Measurements from ENCODE around the gene PEDS1. TPM values are rescaled to one million over a fixed set of nuclear protein-coding genes. Genes with fewer than 3 reads are reported as not detected.
A peak's percentile ranks its signal among the peaks of the same experiment; 100 is the strongest.

The PEDS1 gene
- total and polyA plus RNA-seq, 2 of the 13 experiments (the other 11 are each of a cell fraction or from before 2014, with no cell fraction given), result 30.5 to 93.9 TPM

GRCh38 chr20:50191544-50192363 is 38.2 kb upstream of the PEDS1 start (continued):
- TF ChIP-seq POGK (CRISPR knock-in tag; conservative IDR thresholded peaks at IDR 0.05) (peak; percentile 66; the same call in 1 of the 2 replicates), MLLT10 (CRISPR knock-in tag; IDR thresholded peaks at IDR 0.05) (no peak), ARHGAP35 (CRISPR knock-in tag; IDR thresholded peaks at IDR 0.05; ENCODE audit: borderline replicate concordance) (peak; percentile 93; the same call in 1 of the 2 replicates), ADNP (CRISPR knock-in tag; IDR thresholded peaks at IDR 0.05) (peak; percentile 59; the same call in 1 of the 2 replicates), EZH2 (conservative IDR thresholded peaks at IDR 0.05; ENCODE audit: low read depth, low read length) (no peak), ZFP41 (CRISPR knock-in tag; IDR thresholded peaks at IDR 0.05; ENCODE audit: borderline replicate concordance) (no peak), ZNF441 (CRISPR knock-in tag; IDR thresholded peaks at IDR 0.05; ENCODE audit: borderline replicate concordance) (0 out of 2 replicates have a peak, but pooled peaks have one; percentile 33), RORA (CRISPR knock-in tag; IDR thresholded peaks at IDR 0.05) (no peak), THAP11 (CRISPR knock-in tag; IDR thresholded peaks at IDR 0.05) (no peak), ZNF747 (CRISPR knock-in tag; IDR thresholded peaks at IDR 0.05; ENCODE audit: borderline replicate concordance) (no peak), FOXO1 (CRISPR knock-in tag; IDR thresholded peaks at IDR 0.05) (peak; percentile 64; the same call in 1 of the 2 replicates), AGO2 (optimal IDR thresholded peaks at IDR 0.05; ENCODE audit: low read depth, low read length) (peak; percentile 99), GABPB1 (CRISPR knock-in tag; IDR thresholded peaks at IDR 0.05) (peak; percentile 63; the same call in 1 of the 2 replicates), ARNT2 (CRISPR knock-in tag; IDR thresholded peaks at IDR 0.05; ENCODE audit: low read depth) (peak; percentile 89), ZNF672 (CRISPR knock-in tag; IDR thresholded peaks at IDR 0.05) (0 out of 2 replicates have a peak, but pooled peaks have one; percentile 55), SIX4 (CRISPR knock-in tag; IDR thresholded peaks at IDR 0.05) (0 out of 2 replicates have a peak, but pooled peaks have one; percentile 28), TBP (CRISPR knock-in tag; IDR thresholded peaks at IDR 0.05) (no peak), ZNF616 (CRISPR knock-in tag; IDR thresholded peaks at IDR 0.05; ENCODE audit: low read depth) (peak; percentile 81; the same call in 1 of the 2 replicates), CSRNP2 (CRISPR knock-in tag; conservative IDR thresholded peaks at IDR 0.05; ENCODE audit: low read depth) (no peak), ZFAT (CRISPR knock-in tag; conservative IDR thresholded peaks at IDR 0.05) (0 out of 2 replicates have a peak, but pooled peaks have one; percentile 43), ATAD3A (CRISPR knock-in tag; IDR thresholded peaks at IDR 0.05) (peak; percentile 80; the same call in 1 of the 2 replicates)
- TF ChIP-seq, protein P1, sequence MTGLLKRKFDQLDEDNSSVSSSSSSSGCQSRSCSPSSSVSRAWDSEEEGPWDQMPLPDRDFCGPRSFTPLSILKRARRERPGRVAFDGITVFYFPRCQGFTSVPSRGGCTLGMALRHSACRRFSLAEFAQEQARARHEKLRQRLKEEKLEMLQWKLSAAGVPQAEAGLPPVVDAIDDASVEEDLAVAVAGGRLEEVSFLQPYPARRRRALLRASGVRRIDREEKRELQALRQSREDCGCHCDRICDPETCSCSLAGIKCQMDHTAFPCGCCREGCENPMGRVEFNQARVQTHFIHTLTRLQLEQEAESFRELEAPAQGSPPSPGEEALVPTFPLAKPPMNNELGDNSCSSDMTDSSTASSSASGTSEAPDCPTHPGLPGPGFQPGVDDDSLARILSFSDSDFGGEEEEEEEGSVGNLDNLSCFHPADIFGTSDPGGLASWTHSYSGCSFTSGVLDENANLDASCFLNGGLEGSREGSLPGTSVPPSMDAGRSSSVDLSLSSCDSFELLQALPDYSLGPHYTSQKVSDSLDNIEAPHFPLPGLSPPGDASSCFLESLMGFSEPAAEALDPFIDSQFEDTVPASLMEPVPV (CRISPR knock-in tag; IDR thresholded peaks at IDR 0.05), result no peak
- TF ChIP-seq, protein P2, sequence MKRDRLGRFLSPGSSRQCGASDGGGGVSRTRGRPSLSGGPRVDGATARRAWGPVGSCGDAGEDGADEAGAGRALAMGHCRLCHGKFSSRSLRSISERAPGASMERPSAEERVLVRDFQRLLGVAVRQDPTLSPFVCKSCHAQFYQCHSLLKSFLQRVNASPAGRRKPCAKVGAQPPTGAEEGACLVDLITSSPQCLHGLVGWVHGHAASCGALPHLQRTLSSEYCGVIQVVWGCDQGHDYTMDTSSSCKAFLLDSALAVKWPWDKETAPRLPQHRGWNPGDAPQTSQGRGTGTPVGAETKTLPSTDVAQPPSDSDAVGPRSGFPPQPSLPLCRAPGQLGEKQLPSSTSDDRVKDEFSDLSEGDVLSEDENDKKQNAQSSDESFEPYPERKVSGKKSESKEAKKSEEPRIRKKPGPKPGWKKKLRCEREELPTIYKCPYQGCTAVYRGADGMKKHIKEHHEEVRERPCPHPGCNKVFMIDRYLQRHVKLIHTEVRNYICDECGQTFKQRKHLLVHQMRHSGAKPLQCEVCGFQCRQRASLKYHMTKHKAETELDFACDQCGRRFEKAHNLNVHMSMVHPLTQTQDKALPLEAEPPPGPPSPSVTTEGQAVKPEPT (CRISPR knock-in tag; IDR thresholded peaks at IDR 0.05; ENCODE audit: low read depth), result no peak; the same call in 1 of the 2 replicates

Measured in HepG2 (cell line).